HEK293 (cell line): ENCODE results near the gene ZSCAN9.

Experiments used
- CTCF ChIA-PET: fragments of 350-600 bp; formaldehyde crosslinking; extraction: SDS; loops from one replicate; lab custom pipeline; 2021; ENCODE audit warnings: antibody characterized with exemption; lab: Yijun Ruan, JAX
- POLR2A ChIA-PET: fragments of 300-600 bp; formaldehyde crosslinking; extraction: SDS; loops from one replicate; lab custom pipeline; 2020; ENCODE audit warnings: antibody characterized with exemption, inconsistent platforms; lab: Yijun Ruan, JAX
- H3K27ac ChIP-seq: fragments of 200-500 bp; sonication (Bioruptor generic); 2 replicates; pipeline ENCODE4 v1.5.1; 2014; ENCODE audit warnings: low read depth, low read length, control low read depth, inconsistent platforms; ENCODE audit errors: extremely low read depth
- H3K36me3 ChIP-seq, 2 experiments: fragments of 200-500 bp in 1 of 2; sonication (Bioruptor generic) in 1 of 2; 1 replicate in 1 of 2; 2 replicates in 1 of 2; pipeline ENCODE4 v1.5.1; 2014 to 2017; ENCODE audit warnings: inconsistent platforms in 2 of 2, low read length in 2 of 2; ENCODE audit not compliant: control insufficient read depth in 2 of 2, insufficient read depth in 1 of 2
- H3K4me1 ChIP-seq: fragments of 200-500 bp; sonication (Bioruptor generic); 2 replicates; pipeline ENCODE4 v1.5.1; 2014; ENCODE audit warnings: mild to moderate bottlenecking, low read length, inconsistent platforms; ENCODE audit not compliant: control insufficient read depth, insufficient read depth
- H3K4me3 ChIP-seq: 2 replicates; pipeline ENCODE4 v1.5.1; 2011; ENCODE audit warnings: low read depth, mild to moderate bottlenecking, control low read depth, low read length, moderate library complexity
- H3K9me3 ChIP-seq: fragments of 200-500 bp; sonication (Bioruptor generic); 2 replicates; pipeline ENCODE4 v1.5.1; 2014; ENCODE audit warnings: low read depth, low read length, inconsistent platforms; ENCODE audit not compliant: control insufficient read depth, insufficient read depth
- GLIS1 ChIP-seq: fragments of 450-650 bp; formaldehyde crosslinking; IDR thresholded peaks from 2 replicates; pipeline ENCODE4 v1.5.1; 2016; ENCODE audit warnings: missing biosample characterization, missing genetic modification characterization
- HOXA7 ChIP-seq: sonication (generic); formaldehyde crosslinking; IDR thresholded peaks from 2 replicates; pipeline ENCODE4 v1.8.1; 2022; ENCODE audit warnings: missing genetic modification reagents, borderline replicate concordance
- HOXD13 ChIP-seq: sonication (generic); formaldehyde crosslinking; IDR thresholded peaks from 2 replicates; pipeline ENCODE4 v1.8.0; 2022; ENCODE audit warnings: missing genetic modification reagents, borderline replicate concordance
- KLF7 ChIP-seq: fragments of 450-650 bp; formaldehyde crosslinking; IDR thresholded peaks from 2 replicates; pipeline ENCODE4 v1.5.1; 2016; ENCODE audit warnings: missing biosample characterization, missing genetic modification characterization, borderline replicate concordance
- ZBTB20 ChIP-seq: fragments of 450-650 bp; formaldehyde crosslinking; IDR thresholded peaks from 2 replicates; pipeline ENCODE4 v1.5.1; 2016; ENCODE audit warnings: missing biosample characterization, missing genetic modification characterization
- ZNF10 ChIP-seq: fragments of 450-650 bp; formaldehyde crosslinking; IDR thresholded peaks from 2 replicates; pipeline ENCODE4 v1.5.1; 2017; ENCODE audit warnings: missing biosample characterization, missing genetic modification characterization
- ZNF140 ChIP-seq: fragments of 450-650 bp; formaldehyde crosslinking; IDR thresholded peaks from 2 replicates; pipeline ENCODE4 v1.5.1; 2016; ENCODE audit warnings: missing biosample characterization, missing genetic modification characterization
- ZNF146 ChIP-seq: fragments of 450-650 bp; formaldehyde crosslinking; IDR thresholded peaks from 2 replicates; pipeline ENCODE4 v1.5.1; 2016; ENCODE audit warnings: missing biosample characterization, missing genetic modification characterization
- ZNF16 ChIP-seq: fragments of 450-650 bp; formaldehyde crosslinking; IDR thresholded peaks from 2 replicates; pipeline ENCODE4 v1.5.1; 2016; ENCODE audit warnings: low read depth, missing biosample characterization, missing genetic modification characterization
- ZNF223 ChIP-seq: fragments of 450-650 bp; formaldehyde crosslinking; IDR thresholded peaks from 2 replicates; pipeline ENCODE4 v1.5.1; 2016; ENCODE audit warnings: missing biosample characterization, missing genetic modification characterization
- ZNF274 ChIP-seq, 2 experiments: fragments of 200-500 bp in 1 of 2; fragments of 450-650 bp in 1 of 2; sonication (Bioruptor generic) in 1 of 2; formaldehyde crosslinking in 1 of 2; IDR thresholded peaks; 2 replicates each; pipeline versions ENCODE4 v1.5.1 to v1.6.1; 2014 to 2016; ENCODE audit warnings: borderline replicate concordance in 1 of 2, inconsistent platforms in 1 of 2, low read length in 1 of 2, missing biosample characterization in 1 of 2, missing genetic modification characterization in 1 of 2
- ZNF521 ChIP-seq: fragments of 450-650 bp; formaldehyde crosslinking; IDR thresholded peaks from 2 replicates; pipeline ENCODE4 v1.5.1; 2017; ENCODE audit warnings: missing biosample characterization, mild to moderate bottlenecking, missing genetic modification characterization
- ZNF548 ChIP-seq: fragments of 450-650 bp; formaldehyde crosslinking; IDR thresholded peaks from 2 replicates; pipeline ENCODE4 v1.5.1; 2016; ENCODE audit warnings: missing biosample characterization, missing genetic modification characterization
- ZNF561 ChIP-seq: fragments of 450-650 bp; IDR thresholded peaks from 2 replicates; pipeline ENCODE4 v1.5.1; 2018; ENCODE audit warnings: missing biosample characterization, missing genetic modification characterization, borderline replicate concordance
- ZNF585B ChIP-seq: fragments of 450-650 bp; formaldehyde crosslinking; IDR thresholded peaks from 2 replicates; pipeline ENCODE4 v1.5.1; 2016; ENCODE audit warnings: missing biosample characterization, missing genetic modification characterization
- ZNF660 ChIP-seq: fragments of 450-650 bp; IDR thresholded peaks from 2 replicates; pipeline ENCODE4 v1.5.1; 2018; ENCODE audit warnings: missing biosample characterization, mild to moderate bottlenecking, missing genetic modification characterization
- ZNF776 ChIP-seq: fragments of 450-650 bp; formaldehyde crosslinking; IDR thresholded peaks from 2 replicates; pipeline ENCODE4 v1.5.0; 2017; ENCODE audit warnings: missing biosample characterization, missing genetic modification characterization, borderline replicate concordance
- ZNF777 ChIP-seq: fragments of 450-650 bp; formaldehyde crosslinking; IDR thresholded peaks from 2 replicates; pipeline ENCODE4 v1.5.1; 2017; ENCODE audit warnings: missing biosample characterization, missing genetic modification characterization, borderline replicate concordance
- ZSCAN23 ChIP-seq: fragments of 450-650 bp; formaldehyde crosslinking; IDR thresholded peaks from 2 replicates; pipeline ENCODE4 v1.5.1; 2016; ENCODE audit warnings: missing biosample characterization, missing genetic modification characterization
- TF ChIP-seq, protein P1 (sequence below): fragments of 450-650 bp; formaldehyde crosslinking; IDR thresholded peaks from 2 replicates; pipeline ENCODE4 v1.5.1; 2016; ENCODE audit warnings: missing biosample characterization, missing genetic modification characterization
- TF ChIP-seq, protein P2 (sequence below): fragments of 450-650 bp; formaldehyde crosslinking; IDR thresholded peaks from 2 replicates; pipeline ENCODE4 v1.5.1; 2016; ENCODE audit warnings: missing biosample characterization, missing genetic modification characterization
- TF ChIP-seq, protein P3 (sequence below): fragments of 450-650 bp; IDR thresholded peaks from 2 replicates; pipeline ENCODE4 v1.5.1; 2018; ENCODE audit warnings: missing biosample characterization, mild to moderate bottlenecking, missing genetic modification characterization
- TF ChIP-seq, protein P4 (sequence below): fragments of 450-650 bp; formaldehyde crosslinking; conservative IDR thresholded peaks from 2 replicates; pipeline ENCODE4 v1.5.1; 2016; ENCODE audit warnings: low read depth, missing biosample characterization, missing genetic modification characterization

Gene ZSCAN9

DNA sequence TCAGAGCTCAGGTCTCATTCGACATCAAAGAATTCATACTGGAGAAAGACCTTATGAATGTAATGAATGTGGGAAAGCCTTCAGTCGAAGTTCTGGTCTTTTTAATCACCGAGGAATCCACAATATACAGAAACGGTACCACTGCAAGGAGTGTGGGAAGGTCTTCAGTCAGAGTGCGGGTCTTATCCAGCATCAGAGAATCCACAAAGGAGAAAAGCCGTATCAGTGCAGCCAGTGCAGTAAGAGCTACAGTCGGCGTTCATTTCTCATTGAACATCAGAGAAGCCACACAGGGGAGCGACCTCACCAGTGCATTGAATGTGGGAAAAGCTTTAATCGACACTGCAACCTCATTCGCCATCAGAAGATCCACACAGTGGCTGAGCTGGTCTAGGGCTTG is 7.7 kb downstream of the ZSCAN9 start:
- Histone ChIP-seq H3K36me3 (peaks cover 25 to 61% of the 10 kb centered on the region in 2 experiments), H3K27ac (no peak overlapping the region)
- TF ChIP-seq HOXD13 (CRISPR knock-in tag): no peak
- TF ChIP-seq GLIS1: no peak
- no peak for TF ChIP-seq ZBTB20 (tag by site-specific recombination)
- no peak for TF ChIP-seq ZNF548
- no peak for TF ChIP-seq ZNF521 (tag by site-specific recombination)
- TF ChIP-seq, all 188 proteins: peak for 0
- ChIA-PET POLR2A (interaction anchor here (0.5 to 1.1 kb wide), 2 partner anchors 20 to 256 kb away, joined by 3 to 4 read pairs; no protein-coding TSS in a partner anchor), CTCF (no interaction called here)
- Histone ChIP-seq H3K4me1 (no peaks in the 10 kb centered on the region), H3K4me3 (no peak overlapping the region), H3K9me3 (no peaks in the 10 kb centered on the region)

DNA sequence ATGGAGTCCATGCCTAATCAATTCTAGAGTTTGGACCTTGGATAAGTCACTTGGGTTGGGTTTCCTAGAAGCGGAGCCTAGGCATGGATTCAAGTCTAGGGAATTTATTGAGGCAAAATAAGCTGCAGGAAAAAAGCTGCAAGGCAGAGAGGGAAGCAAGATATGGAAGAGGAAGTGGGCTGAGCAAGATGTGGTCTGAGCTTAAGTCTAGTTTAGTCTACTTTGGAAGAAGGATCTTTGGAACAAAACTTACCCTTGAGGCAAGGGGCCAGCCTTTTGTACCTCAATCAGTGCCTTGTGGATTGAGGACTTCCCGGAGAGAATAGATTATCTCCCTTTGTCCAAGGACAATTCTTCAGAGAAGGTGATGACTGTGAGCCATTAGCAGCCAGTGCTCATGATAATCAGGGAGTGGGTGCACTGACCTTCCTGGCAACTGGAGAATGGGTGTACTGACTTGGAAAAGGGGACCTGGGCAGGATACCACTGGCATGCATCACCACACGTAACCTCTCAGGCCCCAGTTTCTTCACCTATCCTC is 10.9 kb downstream of the ZSCAN9 start:
- POLR2A ChIA-PET: no interaction called here
- H3K4me1 ChIP-seq: no peaks in the 10 kb centered on the region
- peaks cover 13 to 36% of the 10 kb centered on the region in 2 experiments for H3K36me3 ChIP-seq
- TF ChIP-seq ZNF223 (tag by site-specific recombination): no peak
- no peak for TF ChIP-seq ZNF660 (tag by site-specific recombination)
- TF ChIP-seq, protein P1, sequence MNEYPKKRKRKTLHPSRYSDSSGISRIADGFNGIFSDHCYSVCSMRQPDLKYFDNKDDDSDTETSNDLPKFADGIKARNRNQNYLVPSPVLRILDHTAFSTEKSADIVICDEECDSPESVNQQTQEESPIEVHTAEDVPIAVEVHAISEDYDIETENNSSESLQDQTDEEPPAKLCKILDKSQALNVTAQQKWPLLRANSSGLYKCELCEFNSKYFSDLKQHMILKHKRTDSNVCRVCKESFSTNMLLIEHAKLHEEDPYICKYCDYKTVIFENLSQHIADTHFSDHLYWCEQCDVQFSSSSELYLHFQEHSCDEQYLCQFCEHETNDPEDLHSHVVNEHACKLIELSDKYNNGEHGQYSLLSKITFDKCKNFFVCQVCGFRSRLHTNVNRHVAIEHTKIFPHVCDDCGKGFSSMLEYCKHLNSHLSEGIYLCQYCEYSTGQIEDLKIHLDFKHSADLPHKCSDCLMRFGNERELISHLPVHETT: no peak
- TF ChIP-seq ZNF274 (IDR thresholded peaks at IDR 0.05; ENCODE audit: low read length): no peak
- no peak for TF ChIP-seq ZNF274 (tag by site-specific recombination; IDR thresholded peaks at IDR 0.05; ENCODE audit: borderline replicate concordance)
- TF ChIP-seq HOXA7 (CRISPR knock-in tag): no peak
- no peak for TF ChIP-seq ZNF146 (tag by site-specific recombination)
- no peak for TF ChIP-seq ZNF140 (tag by site-specific recombination)
- no peak for TF ChIP-seq ZNF561 (tag by site-specific recombination)
- TF ChIP-seq, protein P2, sequence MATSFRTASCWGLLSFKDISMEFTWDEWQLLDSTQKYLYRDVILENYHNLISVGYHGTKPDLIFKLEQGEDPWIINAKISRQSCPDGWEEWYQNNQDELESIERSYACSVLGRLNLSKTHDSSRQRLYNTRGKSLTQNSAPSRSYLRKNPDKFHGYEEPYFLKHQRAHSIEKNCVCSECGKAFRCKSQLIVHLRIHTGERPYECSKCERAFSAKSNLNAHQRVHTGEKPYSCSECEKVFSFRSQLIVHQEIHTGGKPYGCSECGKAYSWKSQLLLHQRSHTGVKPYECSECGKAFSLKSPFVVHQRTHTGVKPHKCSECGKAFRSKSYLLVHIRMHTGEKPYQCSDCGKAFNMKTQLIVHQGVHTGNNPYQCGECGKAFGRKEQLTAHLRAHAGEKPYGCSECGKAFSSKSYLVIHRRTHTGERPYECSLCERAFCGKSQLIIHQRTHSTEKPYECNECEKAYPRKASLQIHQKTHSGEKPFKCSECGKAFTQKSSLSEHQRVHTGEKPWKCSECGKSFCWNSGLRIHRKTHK (tag by site-specific recombination): no peak
- no peak for TF ChIP-seq ZSCAN23 (tag by site-specific recombination)
- TF ChIP-seq, protein P3, sequence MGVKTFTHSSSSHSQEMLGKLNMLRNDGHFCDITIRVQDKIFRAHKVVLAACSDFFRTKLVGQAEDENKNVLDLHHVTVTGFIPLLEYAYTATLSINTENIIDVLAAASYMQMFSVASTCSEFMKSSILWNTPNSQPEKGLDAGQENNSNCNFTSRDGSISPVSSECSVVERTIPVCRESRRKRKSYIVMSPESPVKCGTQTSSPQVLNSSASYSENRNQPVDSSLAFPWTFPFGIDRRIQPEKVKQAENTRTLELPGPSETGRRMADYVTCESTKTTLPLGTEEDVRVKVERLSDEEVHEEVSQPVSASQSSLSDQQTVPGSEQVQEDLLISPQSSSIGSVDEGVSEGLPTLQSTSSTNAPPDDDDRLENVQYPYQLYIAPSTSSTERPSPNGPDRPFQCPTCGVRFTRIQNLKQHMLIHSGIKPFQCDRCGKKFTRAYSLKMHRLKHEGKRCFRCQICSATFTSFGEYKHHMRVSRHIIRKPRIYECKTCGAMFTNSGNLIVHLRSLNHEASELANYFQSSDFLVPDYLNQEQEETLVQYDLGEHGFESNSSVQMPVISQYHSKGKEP (tag by site-specific recombination): no peak
- no peak for TF ChIP-seq HOXD13 (CRISPR knock-in tag)
- no peak for TF ChIP-seq ZNF585B (tag by site-specific recombination)
- CTCF ChIA-PET: interaction anchor here (1.1 kb wide), 1 partner anchor 12 kb away, joined by 3 read pairs; no protein-coding TSS in a partner anchor
- H3K4me3 ChIP-seq: no peak overlapping the region
- H3K27ac ChIP-seq: no peak overlapping the region
- H3K9me3 ChIP-seq: no peaks in the 10 kb centered on the region

DNA sequence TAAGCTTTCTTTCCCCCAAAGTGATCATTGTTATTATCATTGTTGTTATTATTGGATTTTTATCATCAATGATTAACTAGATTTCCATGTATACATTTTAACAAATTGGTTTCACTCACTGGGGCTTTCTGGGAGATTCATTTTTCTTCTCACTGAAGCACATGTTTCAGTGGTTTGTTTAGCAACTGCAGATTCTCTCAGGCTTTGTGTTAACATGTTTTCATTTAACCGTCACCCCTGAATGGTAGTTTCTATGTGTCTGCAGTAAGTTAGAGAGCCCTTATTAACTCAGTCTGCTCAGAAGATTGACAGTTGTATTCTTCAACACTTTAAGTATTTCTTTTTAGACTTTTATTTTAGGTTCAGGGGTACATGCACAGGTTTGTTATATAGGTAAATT is 14.6 kb downstream of the ZSCAN9 start:
- POLR2A ChIA-PET: no interaction called here
- Histone ChIP-seq H3K36me3 (peaks cover 9 to 15% of the 10 kb centered on the region in 2 experiments), H3K9me3 (no peaks in the 10 kb centered on the region), H3K27ac (no peak overlapping the region), H3K4me3 (no peak overlapping the region), H3K4me1 (no peaks in the 10 kb centered on the region)
- CTCF ChIA-PET: interaction anchor here (0.7 kb wide), 1 partner anchor 608 kb away, joined by 3 read pairs; no protein-coding TSS in a partner anchor
- TF ChIP-seq, protein P4, sequence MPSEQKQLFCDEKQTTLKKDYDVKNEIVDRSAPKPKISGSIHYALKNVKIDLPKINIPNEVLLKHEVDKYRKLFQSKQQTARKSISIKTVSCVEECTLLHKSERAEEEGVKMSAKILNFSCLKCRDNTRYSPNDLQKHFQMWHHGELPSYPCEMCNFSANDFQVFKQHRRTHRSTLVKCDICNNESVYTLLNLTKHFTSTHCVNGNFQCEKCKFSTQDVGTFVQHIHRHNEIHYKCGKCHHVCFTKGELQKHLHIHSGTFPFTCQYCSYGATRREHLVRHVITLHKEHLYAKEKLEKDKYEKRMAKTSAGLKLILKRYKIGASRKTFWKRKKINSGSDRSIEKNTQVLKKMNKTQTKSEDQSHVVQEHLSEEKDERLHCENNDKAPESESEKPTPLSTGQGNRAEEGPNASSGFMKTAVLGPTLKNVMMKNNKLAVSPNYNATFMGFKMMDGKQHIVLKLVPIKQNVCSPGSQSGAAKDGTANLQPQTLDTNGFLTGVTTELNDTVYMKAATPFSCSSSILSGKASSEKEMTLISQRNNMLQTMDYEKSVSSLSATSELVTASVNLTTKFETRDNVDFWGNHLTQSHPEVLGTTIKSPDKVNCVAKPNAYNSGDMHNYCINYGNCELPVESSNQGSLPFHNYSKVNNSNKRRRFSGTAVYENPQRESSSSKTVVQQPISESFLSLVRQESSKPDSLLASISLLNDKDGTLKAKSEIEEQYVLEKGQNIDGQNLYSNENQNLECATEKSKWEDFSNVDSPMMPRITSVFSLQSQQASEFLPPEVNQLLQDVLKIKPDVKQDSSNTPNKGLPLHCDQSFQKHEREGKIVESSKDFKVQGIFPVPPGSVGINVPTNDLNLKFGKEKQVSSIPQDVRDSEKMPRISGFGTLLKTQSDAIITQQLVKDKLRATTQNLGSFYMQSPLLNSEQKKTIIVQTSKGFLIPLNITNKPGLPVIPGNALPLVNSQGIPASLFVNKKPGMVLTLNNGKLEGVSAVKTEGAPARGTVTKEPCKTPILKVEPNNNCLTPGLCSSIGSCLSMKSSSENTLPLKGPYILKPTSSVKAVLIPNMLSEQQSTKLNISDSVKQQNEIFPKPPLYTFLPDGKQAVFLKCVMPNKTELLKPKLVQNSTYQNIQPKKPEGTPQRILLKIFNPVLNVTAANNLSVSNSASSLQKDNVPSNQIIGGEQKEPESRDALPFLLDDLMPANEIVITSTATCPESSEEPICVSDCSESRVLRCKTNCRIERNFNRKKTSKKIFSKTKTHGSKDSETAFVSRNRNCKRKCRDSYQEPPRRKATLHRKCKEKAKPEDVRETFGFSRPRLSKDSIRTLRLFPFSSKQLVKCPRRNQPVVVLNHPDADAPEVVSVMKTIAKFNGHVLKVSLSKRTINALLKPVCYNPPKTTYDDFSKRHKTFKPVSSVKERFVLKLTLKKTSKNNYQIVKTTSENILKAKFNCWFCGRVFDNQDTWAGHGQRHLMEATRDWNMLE (tag by site-specific recombination): no peak
- TF ChIP-seq ZNF10 (tag by site-specific recombination) (no peak), KLF7 (no peak), ZNF776 (no peak), ZNF16 (tag by site-specific recombination) (no peak), ZNF777 (tag by site-specific recombination) (no peak)
